HK-2 (cell line): ENCODE measurements around the gene NTSR2.

Experiments
- DNase-seq: peaks from one replicate; pipeline ENCODE4 v3.0.0-alpha.2; 2018; ENCODE audit not compliant: unreplicated experiment

Gene NTSR2, protein sequence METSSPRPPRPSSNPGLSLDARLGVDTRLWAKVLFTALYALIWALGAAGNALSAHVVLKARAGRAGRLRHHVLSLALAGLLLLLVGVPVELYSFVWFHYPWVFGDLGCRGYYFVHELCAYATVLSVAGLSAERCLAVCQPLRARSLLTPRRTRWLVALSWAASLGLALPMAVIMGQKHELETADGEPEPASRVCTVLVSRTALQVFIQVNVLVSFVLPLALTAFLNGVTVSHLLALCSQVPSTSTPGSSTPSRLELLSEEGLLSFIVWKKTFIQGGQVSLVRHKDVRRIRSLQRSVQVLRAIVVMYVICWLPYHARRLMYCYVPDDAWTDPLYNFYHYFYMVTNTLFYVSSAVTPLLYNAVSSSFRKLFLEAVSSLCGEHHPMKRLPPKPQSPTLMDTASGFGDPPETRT

GRCh38 chr2:11669454-11670291 lies at the start of gene NTSR2:
NTSR2 (minus strand) TSS chr2:11670195; CDS start chr2:11670129, 66 bp downstream.
- DNase-seq = no peak

- DNase-seq = no peak
Measured at GRCh38 chr2:11719230-11719977, 49.4 kb upstream of the NTSR2 start.

GRCh38 chr2:11718606-11719005 lies 48.6 kb upstream of the NTSR2 start:
- DNase-seq = no peak

- no peak for DNase-seq
Measured at GRCh38 chr2:11717623-11718022, 47.6 kb upstream of the NTSR2 start.

DNA sequence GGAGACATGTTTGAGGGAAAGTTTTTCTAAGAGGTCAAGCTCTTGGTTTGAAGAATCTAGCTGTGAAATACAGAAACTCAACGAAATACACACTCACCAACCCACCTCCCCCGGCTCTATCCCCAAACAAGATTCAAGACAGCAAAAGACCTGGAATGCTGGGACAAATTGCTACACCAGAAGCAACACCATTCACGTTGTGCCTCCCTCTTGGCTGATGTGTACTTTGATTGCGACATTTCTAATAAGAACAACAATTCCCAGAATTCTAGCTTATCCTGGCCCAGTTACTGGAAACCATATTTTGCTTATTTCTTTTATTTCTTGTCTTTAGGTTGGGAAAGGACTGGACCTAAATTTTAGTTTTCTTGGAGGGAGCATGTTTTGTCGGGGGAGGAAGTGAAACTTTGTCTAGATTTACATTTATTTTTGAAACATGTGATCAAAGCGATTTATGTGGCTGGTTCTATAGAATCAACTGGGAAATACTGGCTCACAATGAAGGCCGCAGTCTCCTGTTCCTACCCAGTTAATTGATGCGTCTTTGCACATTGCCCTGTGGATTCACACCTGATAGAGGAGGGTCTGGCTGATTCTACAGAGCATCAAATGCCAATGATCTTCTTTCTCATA lies 46.8 kb upstream of the NTSR2 start:
- no peak for DNase-seq

DNA sequence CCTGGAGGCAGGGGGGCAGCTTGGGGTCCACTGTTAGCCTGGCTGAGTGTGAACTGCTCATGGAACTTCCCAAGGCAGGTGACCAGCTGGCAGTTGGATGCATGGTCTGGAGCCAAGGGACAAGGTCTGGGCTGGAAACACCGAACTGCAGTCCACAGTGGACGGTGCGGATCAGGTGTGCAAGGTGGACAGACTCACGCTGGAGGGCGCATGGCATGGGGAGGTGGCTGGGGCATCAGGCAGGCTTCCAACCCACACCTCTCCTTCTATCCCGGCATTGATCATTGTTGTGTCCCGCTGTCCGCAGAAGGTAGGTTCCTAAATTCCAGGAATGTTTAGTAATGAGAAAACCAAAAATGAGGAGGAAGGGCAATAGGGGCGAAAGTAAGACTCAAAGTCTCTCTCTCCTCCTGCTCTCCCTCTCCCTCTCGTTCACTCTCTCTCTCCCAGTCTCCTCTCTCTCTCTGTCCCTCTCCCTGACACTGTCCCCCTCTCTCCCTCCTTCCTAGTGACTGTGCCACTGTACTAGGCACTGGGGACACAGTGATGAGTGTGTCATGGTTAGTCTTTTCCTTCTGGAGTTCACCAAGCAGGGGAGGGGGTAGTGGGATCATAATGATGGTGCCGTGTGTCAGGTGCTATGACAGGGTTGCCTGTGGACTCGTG lies 46.1 kb upstream of the NTSR2 start:
- DNase-seq = no peak

DNA sequence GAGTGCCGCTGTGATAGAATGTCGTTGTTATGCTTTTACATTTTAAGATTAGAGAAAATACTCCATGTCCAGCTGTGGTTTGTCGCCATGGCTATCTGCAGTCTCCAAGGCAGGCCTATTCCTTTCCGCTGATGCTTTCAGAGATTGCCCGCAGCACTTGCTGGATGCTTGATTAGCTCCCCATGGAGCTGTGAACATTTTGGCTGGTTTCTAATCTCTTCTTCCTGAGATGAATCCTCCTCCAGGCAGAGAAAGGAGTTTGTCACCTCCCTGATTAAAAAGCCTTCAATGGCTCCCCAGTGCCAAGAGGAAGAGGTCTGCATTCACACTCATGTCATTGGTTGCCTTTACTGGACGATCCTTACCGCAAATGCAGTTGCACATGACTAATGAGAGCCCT lies 43.8 kb upstream of the NTSR2 start:
- DNase-seq = no peak

DNA sequence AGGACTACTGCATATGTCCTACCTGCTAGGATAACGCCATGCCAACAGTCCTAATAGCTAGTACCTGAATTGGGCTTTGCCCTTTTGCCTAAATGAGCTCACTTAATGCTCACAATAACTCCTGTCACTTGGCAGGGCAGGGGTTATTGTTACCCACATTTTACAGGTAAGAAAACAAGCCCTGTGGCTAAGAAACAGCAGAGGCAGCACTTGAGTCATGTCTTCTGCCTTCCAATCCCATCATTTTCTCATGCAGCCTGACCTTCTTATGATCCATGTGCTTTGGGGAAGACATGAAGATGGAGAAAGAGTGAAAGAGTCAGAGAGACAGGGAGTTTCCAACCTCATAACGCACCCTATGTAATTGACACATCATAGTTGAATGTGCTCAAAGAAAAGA lies 42.9 kb upstream of the NTSR2 start:
- no peak for DNase-seq

GRCh38 chr2:11711751-11712150 lies 41.8 kb upstream of the NTSR2 start:
- DNase-seq = no peak

DNA sequence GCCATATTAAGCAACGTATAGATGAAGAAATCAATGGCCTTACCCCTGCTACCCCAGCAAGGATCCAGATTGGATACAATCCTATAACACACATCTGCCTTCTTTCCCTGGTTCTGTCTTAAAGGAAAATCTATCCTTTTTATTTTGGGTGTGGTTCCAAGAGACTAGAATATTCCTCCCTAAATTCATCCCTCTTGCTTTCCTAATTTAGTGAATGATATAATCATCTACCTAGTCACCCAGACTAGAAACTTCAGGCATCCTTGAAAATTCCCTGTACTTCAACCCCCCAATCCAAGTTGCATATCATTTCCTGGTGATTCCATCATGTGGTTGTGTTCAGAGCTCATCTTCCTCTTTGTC lies 41.3 kb upstream of the NTSR2 start:
- DNase-seq = no peak

- no peak for DNase-seq
Measured at GRCh38 chr2:11710632-11711353, 40.8 kb upstream of the NTSR2 start.

- DNase-seq = no peak
Measured at GRCh38 chr2:11710210-11710609, 40.2 kb upstream of the NTSR2 start.

DNA sequence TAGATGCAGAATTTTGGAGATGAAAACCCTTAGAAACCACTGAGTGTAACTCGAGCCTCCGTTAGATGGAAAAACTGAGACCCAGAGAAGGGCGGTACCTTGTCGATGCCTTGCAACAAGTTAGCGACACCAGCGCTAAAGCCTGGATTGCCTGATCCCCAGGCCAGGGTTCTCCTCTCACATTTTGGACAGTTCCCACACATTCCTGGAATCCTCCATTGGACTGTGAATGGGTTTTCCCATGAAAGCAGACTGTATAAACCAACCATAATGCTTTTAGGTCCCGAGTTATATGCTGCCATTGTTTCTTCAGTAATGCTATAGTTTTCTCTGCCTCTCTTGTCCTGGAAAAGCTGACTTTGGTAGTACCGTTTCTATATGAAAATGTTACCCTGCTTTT lies 39.3 kb upstream of the NTSR2 start:
- DNase-seq = no peak

GRCh38 chr2:11708106-11708505 lies 38.1 kb upstream of the NTSR2 start:
- DNase-seq = no peak

DNA sequence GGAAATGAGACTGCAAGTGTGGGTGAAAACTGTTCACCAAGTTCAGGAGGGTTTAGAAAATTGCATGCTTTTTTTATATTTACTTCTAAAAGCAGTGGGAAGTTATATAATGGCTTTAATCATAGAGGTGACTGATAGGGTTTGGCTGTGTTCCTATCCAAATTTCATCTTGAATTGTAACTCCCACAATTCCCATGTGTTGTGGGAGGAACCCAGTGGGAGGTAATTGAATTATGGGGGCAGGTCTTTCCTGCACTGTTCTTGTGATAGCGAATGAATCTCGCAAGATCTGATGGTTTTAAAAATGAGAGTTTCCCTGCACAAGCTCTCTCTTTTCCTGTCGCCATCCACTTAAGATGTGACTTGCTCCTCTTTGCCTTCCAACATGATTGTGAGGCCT lies 35.7 kb upstream of the NTSR2 start:
- no peak for DNase-seq

- DNase-seq = no peak
Measured at GRCh38 chr2:11705063-11705462, 35.1 kb upstream of the NTSR2 start.

- no peak for DNase-seq
Measured at GRCh38 chr2:11703700-11704099, 33.7 kb upstream of the NTSR2 start.

DNA sequence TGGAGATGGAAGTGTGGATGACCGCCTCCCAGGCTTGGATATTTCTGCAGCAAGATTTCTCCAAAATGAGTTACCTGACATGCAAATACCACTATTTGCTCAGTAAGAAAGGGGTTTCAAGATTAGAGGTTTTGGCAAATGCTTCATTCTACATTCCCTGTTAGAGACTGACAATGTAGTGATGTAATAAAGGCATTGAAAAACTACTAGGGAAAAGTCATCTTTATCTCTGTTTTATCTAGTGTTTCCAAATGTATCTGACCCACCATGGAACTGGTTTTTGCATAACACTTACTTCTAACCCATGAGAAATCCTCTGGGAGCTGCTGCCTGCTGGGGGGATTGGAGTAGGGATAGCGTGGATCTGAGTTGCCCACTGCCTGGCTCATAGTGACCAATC lies 33.0 kb upstream of the NTSR2 start:
- DNase-seq = no peak

- no peak for DNase-seq
Measured at GRCh38 chr2:11701751-11702301, 31.8 kb upstream of the NTSR2 start.

DNA sequence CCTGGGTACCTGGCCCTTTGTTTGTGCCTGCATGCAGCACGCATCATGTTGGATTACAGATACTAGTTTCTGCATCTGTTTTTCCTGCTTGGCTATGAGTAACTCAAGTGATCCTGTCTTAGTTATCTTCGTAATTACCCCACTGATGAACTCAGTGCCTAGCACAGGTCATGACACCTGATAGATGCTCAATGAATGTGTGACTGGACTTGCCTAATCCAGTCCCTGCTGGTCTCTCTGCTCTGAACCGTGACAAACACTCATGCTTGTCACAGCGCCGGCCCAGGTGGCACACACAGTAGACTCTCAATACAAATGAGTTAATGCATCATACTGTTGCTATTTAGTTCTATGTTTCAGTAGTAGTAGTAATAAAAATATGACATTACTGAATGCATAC lies 31.2 kb upstream of the NTSR2 start:
- no peak for DNase-seq
